Right kidney (tissue), 1 donor: ENCODE data around the gene BATF.

Experiments used
- DNase-seq: peaks from one replicate; pipeline ENCODE4 v3.0.0-alpha.2; 2016

BATF gene

GRCh38 chr14:75499084-75499875, 23.0 kb upstream of the BATF start:
- no peak for DNase-seq

GRCh38 chr14:75501080-75501479, 21.2 kb upstream of the BATF start:
- no peak for DNase-seq

GRCh38 chr14:75504411-75504810, 17.9 kb upstream of the BATF start:
- no peak for DNase-seq

DNA sequence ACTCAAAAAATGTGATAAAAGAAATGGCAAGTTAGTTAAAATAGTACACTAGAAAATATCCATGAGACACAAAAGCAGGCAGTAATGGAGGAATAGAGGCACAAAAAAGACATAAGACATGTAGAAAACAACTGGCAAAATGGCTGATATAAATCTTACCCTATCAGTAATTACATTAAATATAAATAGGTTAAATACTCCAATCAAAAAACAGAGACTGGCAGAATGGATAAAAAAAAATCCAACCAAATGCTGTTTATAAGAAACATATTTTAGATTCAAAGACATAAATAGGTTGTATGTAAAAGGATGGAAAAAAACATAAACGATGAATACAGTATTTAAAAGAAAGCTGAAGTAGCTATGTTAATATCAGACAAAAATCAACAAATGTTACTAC, 15.3 kb upstream of the BATF start:
- DNase-seq: no peak

DNA sequence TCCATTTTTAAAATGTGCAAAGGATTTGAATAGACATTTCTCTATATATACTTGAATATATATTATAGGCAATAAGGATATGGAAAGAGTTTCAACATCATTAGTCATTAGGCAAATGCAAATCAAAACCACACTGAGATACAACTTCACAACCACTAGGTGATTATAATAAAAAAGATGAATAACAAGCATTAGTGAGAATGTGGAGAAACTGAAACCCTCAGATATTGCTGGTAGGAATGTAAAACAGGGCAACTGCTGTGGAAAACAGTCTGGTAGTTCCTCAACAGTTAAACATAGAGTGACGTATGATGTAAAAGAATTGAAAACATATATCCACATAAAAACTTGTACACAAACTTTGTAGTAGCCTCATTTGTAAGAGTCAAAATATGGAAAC, 11.7 kb upstream of the BATF start:
- DNase-seq: no peak

DNA sequence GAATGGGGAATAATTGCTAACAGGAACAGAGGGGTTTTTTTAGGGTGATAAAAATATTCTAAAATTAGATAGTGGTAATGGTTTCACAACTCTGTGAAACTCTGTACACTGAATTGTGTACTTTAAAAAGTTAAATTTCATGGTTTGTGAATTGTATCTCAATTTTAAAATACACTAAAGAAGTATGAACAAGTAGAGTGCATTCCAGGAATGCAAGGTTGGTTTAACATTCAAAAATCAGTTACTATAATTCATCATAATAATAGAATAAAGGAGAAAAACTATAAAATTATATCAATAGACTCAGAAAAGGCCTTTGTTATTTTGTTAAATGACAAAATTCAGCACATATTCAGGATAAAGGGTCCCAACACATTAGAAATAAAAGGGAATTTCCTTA, 11.1 kb upstream of the BATF start:
- no peak for DNase-seq

GRCh38 chr14:75513911-75514672, 8.2 kb upstream of the BATF start:
- no peak for DNase-seq

DNA sequence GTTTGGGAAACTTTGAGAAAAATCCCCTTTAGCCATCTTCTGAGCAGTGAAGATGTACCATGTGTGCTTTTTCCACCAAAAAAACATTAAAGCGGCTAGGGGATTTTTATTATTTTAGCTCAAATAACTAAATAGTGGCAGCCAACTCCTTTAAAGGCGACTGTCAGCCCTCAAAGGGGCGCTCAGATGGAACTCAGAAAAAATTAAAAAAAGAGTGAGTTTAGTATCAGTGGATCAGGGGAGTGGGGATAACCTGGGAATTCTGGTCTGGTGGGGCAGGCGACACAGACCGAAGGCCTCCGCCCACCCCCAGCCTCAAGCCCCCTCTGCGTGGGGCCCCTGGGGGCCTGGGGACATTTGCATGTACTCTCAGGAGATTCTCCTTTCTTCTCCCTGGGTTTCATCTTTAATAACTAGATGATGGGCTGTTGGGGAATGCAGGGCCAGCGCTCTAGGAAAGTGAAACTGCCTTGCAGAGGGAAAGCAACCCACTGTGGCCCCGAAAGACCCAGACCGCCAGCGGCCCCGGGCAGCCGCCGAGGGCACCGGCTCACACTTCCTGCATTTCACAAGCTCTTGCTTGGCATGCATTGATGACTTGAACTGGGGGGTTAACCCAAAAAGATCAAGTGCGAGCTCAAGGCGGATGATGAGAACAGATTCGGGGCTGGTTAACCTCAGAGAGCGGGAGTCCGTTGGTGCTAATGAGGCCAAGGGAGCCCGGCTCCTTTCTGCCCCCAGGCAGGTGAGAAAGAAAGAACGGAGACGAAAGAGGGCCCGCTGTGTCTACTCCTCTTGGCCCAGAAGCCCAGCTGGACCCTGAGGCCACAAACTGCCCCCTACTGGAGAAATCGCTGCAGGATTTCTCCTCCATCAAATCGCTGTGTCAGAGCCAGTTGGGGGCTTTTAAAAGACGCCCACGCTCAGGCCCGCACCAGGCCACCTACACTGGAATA, 7.3 kb upstream of the BATF start:
- DNase-seq: no peak

DNA sequence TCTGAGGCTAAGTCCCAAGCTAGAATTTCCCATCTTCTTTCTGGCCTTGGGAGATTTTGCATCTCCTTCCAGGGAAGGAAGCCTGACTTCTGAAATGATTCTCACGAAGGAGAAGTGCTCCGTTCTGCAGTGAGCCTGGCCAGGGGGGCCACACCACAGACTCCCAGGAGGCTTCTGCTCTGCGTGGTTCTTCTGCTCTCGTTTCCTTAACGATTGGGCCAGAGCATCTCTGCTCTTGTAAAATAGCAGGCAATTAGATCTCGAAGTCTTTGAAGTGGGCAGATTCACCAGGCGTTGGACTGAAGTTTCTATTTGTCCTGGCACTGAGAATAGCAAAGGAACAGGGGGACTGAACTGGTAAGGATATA, 6.7 kb upstream of the BATF start:
- no peak for DNase-seq

- no peak for DNase-seq
These were observed 3.6 kb upstream of the BATF start for GRCh38 chr14:75518625-75519024.

DNA sequence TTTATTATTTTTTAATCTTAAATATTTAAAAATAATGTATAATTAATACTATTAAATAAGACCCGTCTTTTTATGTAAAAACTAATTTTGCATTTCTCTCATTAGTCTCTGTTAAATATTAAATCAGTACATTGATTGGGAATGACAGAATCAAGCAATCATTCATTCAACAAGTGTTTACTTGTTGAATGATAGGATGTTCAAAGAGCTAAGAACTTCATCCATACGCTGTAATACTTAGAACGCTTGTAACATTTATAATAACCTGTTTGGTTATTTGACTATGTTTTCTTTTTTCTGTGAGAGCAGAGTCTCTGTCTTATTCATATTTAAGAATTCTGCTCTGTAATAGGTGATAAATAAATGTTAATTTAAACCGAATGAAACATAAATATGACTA, 2.9 kb upstream of the BATF start:
- DNase-seq: no peak

DNA sequence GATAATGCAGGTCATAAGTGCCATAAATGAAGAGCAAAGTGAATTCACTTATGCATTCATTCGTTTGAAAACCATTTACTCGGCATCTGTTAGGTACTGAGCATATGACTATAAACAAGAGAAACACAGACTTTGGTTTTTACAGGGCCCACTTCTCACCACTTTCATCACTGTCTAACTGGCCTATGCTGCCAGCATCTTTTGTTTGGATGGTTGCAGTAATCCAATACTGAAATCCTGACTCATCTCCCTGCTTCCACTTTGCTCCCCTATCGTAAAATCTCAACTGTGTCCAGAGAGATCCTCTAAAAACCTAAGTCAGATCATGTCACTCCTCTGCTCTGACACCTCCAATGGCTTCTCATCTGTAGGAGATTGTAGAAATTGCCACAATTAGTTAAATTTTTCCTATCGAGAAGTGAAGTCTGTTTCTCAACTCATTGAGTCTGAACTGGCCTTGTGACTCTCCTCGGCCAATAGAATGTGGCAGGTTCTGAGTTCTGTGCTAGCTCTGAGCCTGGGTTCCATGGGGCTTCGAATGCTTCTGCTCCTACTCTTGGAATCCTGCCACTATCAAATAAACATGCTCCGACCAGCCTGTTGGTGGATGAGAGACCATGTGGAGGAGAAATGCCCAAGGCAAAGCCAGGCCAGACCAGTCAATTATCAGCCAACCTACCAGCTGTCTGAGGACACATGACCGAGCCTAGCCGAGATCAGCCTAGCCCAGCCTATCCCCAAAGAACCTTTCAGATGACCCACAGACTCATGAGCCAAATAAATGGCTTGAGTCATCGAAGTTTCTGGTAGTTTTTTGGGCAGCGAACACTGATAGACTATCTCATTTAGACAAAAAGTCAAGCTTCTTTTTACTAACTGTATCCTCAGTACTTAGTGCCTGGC, 2.2 kb upstream of the BATF start:
- no peak for DNase-seq

- no peak for DNase-seq
These were observed 1.4 kb upstream of the BATF start for GRCh38 chr14:75520852-75521251.

- DNase-seq: no peak
These were observed 662 bp upstream of the BATF start for GRCh38 chr14:75521415-75522199.

GRCh38 chr14:75522983-75523318, 682 bp downstream of the BATF start:
- DNase-seq: no peak

DNA sequence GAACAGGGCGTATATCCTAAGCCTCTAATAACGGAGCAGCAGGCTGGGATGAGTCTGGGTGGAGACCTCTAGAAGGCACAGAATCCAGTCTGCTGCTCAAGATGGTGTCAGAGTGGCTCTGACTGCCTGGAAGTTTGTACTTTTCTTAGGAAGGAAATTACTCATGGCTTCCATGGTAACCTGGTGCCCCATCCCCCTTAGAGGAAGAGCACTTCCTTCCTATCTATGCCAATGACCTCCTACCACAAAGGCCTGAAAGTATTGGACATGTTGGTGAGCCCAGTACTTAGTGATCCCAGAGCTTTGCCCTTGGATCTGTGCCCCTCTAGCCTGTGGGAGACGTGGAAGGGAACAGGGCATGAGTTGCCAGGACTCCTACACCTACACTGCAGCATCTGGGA, 1.5 kb downstream of the BATF start:
- no peak for DNase-seq

DNA sequence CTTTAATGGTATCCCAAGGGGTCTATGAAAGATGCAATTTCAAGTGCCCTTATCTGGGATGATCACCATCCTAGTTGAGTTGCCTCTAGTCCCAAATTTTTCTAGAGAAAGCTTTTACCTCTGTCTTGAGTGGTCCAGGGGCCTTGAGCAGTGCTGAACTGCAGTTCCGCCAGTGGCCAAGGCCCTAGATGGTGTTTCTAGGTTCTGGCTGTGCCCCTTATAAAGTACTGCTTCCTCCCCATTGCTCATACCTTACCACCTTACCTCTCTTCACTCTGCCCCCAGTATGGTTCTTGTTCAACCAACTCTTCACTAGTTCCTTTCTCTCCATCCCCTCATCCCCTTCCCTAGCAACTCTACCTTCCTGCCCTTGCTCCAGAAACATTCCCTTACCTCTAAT, 3.7 kb downstream of the BATF start:
- no peak for DNase-seq

DNA sequence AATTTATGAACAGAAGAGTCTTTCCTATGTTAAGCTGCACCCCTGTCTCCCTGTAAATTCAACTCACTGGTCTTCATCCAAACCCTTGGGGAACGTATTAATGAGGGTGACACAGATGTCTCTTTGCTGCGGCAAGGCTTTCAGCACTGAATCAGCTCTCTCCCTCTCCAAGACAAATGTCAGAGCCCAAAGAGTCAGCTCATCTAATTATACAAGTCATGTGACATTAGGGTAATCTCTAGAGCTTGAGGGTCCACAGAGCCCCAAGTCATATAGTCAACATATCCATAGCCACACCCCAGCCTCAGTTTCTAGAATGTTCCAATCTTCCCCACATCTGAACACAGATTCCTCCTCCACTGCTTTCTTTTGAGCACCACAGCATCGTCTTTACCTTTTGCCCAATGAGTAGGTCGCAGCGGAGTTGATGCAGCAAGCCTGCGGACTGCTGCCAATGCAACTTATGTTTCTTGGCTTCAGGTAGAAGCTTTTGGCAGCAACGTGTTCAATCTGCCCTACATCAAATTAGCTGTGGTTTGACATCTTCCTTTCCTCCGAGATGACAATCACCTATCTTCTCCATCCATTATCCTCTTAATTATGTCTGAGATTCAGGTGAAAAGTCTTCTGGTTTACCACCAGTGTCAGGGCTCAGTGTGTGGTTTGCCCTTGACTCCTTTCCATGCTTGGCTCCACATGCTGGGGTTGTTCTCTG, 5.3 kb downstream of the BATF start:
- no peak for DNase-seq

GRCh38 chr14:75531256-75531655, 9.0 kb downstream of the BATF start:
- no peak for DNase-seq

DNA sequence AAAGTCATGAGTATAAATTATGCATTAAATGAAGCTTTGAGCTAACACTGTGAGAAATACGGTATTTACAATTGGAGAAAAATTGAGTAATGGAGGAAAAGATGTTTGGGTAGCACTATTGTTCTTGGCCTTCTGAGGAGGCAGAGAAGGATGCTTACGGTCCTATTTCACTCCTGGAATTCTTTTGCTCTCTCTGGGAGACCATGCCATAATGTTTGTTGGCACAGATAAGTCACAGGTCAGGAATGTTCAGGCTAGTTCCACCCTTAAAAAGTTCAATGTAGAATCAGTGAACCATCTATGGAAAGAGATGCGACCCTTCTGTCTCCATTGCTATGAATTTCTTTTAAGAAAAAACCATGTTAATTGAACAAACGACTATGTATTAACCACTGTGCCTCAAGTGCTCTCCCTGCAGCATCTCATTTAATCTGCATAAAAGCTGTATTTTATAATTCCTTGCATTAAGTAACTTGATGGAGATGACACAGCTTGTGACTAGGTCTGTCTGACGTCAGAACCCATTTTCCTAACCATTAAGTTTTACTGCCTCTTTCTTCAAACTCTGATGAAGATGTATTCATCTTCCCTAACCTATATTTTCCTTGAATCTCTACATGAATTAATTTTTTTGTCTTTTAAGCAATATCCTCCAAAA, 9.5 kb downstream of the BATF start:
- no peak for DNase-seq
